Stimulated activated CD8-positive, alpha-beta memory T cell treated with anti-CD3 and anti-CD28 coated beads, Interleukin-7, amount 100 ng/mL, for 1 hour (primary cell): ENCODE results near the gene EHD4.

Experiments used
- DNase-seq, 2 donors: peaks; one replicate each; pipeline ENCODE4 v3.0.0-alpha.2; 2020; ENCODE audit warnings: low read depth in 2 of 2

The EHD4 gene

DNA sequence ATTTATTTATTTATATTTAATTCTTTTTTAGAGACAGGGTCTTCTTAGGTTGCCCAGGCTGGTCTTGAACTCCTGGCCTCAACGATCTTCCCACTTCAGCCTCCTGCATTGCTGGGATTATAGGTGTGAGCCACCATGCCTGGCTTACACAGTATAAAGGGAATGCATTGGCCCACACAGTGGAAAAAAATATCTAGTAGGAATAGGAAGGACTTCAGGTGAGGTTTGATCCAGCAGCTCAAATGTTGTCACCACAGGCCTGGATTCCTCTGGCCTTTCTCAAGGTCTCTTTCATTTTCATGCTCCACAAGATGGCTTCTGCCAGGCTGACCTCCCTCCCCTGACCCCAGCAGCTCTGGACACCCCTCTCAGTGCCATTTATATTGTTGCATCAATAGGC, 76.4 kb downstream of the EHD4 start:
- no peak for DNase-seq

DNA sequence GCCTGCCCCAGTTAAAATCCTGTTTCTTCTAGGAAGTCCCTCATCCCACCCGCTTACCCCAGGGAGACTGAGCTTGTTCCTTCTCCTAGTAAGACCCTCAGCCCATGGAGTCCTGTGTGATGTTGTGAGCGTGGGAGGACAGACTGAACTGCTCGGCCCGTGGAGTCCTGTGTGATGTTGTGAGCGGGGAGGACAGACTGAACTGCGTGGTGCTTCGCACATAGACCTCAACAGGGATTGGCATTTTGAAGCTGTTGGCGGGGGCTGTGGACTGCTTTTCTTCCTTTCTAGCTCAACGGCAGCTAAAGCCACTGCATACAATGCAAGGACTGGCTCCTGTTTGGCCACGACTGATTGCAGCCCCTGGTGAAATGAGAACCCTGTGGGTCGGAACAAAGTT, 76.9 kb downstream of the EHD4 start:
- DNase-seq, result no peak

DNA sequence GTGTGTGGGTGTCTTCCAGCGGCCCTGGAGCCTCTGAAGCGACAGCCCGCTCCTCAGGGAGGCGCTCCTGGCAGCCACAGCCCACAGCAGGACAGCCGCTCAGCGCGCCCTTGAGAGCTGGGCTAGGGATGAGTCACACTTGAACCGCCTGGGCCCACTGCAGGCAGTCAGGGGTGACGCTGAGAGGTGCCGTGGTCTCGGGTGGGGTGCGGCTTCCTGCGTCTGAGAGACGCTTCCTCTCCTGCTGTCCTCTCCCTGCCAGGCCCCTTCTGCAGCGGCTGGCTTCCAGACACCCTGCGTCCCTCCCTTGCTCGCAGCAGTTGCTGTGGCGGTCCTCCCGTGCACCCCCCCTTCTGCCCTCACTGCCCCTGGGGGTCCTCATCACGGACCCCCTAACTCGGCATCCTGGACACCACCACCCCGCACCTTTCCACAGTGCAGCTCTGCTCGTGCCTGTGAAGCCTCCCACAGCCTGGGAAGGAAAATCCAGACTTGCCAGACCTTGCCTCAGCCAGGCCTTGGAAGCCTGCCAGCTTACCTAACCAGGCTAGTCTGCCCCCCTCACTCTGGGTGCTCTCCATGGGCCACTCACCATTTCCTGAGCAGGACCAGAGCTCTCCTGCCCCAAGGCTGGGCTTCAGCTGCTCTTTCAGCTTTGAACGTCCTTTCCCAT, 77.4 kb downstream of the EHD4 start:
- DNase-seq, result peak; percentile 72 to 80

DNA sequence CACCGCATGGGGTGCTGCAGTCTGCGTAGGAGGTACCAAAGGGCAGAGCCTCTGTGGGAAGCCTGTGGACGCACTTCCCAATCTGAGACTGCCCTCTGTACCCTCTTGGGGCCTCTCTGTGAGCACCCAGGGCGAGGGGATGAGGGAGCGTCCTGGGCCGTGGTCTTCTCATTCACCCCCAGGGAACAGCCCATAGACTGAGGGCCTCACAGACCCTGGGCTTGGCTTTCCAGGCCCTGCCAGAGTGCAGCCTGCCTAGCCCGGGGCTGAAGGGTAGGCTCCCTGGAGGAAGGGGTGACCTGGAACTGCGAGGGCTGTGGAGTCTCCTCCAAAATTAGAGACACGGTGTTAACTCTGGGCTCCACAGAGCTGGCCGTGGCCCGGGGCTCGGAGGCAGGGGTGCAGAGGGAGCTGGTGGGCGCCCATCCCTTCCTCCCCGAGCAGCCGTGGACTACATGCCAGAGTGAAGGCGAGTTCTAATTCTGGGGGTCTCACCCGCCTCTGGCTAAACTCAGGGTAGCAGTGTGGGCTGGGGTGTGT, 78.0 kb downstream of the EHD4 start:
- DNase-seq, result no peak

DNA sequence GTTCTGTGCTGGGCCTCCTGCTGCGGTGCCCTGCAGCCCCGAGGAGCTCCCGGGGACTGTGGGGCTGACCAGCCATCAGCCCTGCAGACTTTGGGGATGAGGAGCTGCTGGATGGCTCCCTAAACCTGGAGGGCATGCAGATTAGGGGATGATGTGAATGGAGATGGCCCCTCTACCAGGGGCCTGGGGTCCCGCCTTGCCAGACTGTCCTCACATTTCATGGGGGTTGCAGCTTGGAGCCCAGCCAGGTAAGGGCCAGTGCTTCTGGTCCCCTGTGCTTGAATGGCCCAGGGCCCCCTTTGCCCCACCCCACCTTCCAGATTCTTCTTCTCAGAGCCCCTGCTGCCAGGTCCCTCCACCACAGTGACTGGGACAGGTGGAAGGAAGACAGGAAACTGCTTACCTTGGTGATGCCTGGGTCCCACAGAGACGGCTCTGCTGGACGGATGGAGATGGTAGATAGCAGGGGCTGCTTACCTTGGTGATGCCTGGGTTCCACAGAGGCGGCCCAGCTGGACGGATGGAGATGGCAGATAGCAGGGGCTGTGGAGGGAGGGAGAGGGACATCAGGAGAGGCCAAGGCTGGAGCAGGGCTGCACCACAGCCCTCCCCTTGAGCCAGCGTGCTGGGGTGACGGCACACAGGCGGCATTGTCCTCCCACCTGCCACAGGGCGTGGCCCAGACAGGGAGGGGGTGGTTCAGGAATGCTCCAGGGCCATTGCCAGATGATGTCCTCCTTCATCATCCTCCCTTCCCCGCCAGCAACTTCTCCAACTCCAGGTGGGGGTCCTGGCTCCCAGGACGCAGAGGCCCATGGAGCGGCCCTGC, 78.7 kb downstream of the EHD4 start, which contains the start of gene SPTBN5:
Gene SPTBN5 (minus strand): TSS at position 632 of the 829 bp plus-strand sequence. CDS start 556 bp downstream, at position 76.
- no peak for DNase-seq

DNA sequence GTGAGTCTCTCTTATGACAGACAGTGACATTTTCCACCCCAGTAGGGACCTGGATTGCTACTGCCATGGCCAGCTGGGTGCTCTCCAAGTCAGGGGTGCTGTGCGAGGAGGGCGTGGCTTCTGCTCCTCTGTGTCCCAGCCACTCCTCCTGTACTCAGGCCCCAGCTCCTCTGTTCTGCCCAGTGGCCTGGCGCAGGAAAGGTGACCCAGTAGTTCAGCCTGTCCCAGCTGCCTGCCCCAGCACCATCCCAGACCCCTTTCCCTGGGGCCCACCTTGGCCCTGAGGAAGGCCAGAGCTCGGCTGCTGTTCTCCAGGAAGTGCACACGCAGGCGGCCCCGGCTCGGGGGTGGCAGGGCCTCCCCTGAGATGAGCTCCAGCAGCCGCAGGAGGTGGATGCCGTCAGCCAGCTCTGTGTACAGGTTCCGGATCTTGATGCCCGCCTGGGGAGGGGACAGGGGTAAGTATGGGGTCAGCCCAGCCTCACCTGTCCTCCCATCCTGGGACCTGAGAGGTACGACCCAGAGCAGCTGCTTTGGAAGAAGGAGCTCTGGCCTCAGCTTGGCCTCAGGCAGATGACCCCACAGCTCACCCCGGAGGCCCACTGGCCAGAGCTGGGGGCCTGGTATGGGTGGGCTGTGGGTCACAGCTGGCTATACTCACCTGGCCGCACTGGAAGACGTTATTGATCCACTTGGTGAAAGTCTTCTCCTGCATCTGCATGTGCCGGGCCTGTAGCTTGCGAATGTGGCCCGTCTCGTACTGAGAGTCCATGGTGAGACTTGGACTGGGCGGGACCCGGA, 79.5 kb downstream of the EHD4 start:
- no peak for DNase-seq

DNA sequence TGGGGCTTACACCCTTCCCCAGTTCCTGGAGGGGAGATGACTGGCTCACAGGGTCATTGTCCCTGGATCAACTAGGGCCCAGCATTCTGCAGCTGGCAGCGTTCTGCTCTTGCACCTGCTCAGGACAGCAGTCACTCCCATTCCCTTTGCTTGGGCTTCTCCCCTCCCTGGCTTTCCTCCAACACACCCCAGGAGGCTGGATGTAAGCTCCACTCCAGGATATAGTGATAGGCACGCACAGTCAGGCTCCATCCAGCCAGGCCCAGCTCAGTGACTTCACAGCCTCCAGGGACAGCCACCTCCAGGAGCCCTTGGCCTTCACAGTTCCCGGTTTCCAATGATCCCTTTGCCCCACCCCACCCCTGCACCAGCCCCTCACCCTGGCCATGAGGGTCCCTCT, 80.4 kb downstream of the EHD4 start:
- no peak for DNase-seq

DNA sequence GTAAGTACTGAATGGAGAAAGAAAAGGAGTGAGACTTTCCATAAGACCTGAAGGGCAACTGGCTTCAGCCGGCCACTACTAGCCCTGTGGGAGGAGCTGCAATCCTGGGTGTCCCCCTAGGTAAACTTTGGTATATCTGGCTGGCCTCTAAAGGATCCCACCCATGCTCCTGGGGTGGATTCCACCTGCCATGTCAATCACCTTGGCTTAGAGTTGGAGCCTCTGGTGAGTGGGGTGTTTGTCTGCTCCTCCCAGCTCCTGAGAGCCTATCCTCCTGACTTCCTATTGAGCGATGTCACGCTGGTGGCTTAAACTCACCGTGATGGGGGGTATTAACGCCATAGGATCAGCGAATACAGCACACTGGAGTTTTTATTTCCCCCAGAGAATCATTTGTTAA, 81.1 kb downstream of the EHD4 start:
- no peak for DNase-seq

DNA sequence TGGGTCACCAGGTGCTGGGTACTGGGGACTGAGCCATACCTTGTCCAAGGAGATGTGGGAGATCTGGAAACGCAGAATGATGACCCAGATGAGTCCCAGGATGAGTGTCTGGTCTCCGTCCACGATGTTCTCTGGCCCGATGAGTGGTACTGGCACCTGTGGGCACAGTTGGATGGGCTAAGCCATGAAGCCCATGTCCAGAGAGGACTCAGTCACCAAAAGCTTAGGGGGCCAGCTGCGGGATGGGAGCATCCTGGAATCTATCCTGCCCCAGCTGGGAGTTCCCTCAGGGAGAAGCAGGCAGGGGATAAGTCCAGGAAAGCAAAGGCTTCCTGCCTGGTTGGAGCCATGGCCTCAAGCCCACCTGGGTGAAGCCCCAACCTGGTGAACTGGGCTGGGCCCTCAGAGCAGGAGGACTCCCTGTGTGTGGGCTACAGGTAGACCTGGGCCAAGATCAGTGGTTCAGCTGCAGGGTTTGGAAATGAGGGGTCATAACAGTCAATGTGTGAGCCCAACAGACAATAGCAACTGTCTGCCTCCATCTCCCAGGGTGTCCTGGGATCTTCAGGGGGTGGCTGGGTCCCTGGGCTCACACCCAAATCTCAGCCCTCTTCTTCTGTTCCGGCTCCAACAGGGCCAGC, 82.2 kb downstream of the EHD4 start:
- no peak for DNase-seq

DNA sequence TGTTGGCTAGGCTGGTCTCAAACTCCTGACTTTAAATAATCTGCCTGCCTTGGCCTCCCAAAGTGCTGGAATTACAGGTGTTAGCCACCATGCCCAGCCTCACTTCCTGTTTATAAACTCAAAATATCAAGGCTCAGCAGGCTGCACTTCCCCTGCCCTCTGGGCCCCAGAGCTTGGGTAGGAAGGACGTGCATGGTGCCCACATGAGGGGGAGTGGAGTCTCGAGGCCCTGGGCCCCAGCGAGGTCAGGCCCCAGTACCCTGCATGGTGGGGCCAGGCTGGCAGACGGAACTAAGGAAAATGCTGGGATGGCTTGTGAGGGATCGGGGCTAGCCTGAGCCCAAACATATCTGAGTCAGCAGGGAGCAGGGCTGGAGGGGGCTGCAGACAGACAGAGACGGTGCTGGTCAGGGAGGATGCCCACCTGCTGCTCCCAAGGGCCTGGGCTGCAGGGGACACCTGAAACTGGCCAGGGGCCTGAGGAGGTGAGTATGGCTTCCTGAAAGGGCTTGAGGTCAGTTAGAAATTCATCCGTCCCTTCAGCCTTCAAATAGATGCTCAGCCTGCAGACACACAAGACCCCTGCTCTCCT, 83.6 kb downstream of the EHD4 start:
- no peak for DNase-seq

DNA sequence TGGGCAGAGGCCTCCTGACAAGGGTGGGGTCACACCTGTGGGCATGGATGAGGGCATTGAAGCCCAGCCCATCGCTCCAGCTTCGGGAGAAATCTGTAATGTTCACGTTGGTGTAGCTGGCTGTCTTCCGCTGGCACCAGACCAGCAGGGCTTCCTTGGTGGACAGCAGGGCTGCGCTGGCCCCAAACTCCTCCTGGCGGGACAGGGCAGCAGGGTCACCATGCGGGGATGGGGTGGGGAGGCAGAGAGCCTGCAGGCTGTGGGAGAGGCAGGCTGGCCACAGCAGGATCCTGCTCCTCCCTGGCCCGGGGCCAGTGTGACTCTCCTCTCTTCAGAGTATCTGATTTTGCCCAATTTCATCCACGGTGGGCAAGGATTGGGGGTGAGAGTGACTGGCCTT, 84.5 kb downstream of the EHD4 start:
- DNase-seq, result no peak

DNA sequence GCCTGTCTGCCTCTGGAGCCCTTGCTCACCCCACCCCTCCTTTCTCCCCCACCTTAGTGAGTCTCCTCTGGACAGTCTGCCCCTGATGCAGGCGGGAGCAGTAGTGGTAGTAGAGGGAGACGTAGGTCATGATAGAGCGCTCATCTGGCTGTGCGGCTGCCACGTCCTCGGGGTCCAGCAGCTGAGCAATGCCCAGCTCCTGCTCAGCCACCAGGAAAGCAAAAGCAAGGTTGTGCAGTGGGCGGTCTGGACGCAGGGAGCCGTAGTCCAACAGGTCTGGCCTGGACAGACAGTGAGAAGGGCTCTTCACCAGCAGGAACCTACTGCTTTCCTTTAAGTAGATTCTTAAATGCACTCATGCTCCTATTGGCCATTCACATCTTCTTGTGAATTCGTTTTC, 85.2 kb downstream of the EHD4 start:
- no peak for DNase-seq

DNA sequence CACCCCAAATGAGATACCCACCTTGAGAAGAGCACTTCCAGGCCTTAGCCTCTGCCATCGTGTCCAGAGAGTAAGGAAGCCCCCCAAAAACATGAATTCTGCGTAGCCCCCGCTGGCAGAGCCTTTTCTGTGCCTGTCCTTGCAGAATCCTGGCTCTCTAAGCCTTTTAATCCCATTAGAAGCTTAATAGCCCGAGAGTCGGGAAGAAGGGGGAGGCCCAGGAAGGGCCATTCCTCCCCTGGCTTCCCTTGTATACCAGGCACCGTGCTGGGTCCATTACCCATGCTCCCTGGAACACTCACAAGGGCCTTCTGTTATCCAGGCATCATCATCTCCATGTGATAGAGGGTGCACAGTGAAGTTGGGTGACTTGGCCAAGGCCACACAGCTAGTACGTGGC, 85.6 kb downstream of the EHD4 start:
- DNase-seq, result no peak

DNA sequence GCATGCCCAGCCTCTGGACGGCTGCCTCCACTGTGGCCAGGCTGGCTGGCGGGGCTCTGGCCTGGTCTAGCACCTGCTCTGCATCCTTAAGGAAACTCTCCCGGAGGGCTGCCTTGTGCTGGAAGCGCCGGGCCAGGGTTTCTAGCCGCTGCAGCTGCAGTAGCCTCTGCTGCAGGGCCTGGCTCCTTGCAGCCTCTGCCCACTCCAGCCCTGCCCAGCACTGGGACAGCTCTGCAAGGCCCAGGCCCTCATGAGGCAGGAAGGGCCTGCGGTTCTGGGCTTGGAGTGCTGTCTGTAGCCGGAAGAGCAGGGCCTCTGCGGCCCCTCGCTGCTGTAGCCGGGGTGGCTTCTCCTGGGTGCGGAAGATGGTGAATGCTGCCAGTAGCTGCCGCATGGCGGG, 86.5 kb downstream of the EHD4 start:
- DNase-seq, result no peak

DNA sequence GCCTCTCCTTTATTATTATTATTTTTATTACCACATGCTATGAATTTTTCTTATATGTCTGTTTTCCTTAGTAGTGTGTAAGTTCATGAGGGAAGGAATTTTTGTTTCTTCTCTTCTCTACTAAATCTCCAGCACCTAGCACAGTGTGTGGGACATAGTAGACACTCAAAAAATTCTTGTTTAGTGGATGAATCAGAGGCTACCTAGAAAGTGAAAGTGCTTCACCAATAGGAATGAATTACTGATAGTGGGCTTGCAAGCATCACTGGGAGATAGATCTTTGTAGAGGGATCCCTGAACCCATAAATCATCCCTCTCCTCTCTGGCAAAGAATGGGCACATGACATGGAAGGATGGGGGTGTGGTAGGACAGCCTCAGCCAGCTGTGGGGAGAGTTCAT, 87.0 kb downstream of the EHD4 start:
- no peak for DNase-seq

DNA sequence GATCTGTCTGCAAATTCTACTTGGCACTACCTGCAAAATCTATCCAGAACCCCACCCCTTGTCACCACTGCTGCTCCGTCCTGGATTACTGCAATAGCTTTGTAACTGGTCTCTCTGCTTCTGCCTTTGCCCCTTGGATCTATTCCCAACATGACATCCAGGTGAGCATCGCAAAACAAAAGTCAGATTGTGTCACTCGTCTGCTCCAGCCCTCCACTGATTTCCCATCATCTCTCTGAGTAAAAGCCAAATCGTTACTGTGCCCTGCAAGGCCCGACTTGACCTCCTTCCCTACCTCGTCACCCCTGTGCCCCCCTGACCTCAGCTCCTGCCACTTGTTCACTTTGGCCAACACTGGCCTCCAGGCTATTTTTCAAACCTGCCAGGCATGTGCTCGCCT, 87.9 kb downstream of the EHD4 start:
- no peak for DNase-seq

DNA sequence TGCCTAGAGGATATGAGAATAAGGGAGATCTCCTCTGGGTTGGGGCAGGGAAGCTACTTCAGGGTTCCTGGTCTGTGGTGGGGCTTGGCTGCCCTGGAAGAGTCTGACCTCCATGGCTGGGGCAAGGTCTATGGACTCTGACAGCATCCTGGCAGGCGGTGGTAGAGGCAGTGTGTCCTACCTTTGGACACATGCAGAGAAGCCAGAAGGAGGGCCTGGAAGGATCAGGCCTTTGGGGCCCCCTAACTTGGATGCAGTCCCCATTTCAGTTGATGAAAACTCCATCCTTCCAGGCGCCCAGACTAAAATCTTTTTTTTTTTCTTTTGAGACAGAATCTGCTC, 88.9 kb downstream of the EHD4 start:
- no peak for DNase-seq

DNA sequence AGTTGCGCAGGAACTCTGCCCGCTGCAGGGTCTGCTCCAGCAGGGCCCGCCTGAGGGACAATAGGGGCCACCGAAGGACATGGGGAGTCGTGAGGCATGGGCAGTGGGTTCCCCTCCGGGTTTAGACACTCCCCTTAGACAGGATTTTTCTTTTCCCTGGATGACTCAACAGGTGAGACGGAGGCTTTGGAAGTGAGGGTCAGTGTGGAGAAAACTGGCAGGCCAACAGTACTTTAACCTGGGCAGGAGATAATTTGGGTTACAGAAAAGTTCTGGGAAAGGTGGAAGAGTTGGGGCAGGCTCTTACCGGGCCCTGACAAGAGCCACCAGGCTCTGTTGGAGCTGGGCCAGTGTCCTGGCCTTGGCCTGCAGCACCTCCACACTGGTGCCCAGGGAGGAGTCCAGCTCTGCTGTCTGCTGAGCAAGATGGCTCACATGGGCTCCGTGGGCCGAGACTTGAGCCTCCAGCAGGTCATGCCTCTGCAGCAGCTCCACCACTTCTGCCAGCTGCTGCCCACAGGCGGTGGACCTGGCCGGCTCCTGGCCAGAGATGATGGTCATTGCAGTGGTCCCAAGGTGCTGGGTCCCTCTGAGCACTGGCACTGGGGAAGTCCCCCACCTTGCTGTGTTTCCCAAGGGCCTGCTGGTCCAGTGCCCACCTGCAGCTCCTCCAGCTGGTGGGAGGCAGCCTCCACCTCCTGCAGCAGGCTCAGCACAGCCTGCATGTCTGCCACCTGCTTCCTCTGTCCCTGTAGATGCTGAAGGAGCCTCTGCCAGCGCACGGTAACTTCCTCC, 89.5 kb downstream of the EHD4 start:
- DNase-seq, result no peak

DNA sequence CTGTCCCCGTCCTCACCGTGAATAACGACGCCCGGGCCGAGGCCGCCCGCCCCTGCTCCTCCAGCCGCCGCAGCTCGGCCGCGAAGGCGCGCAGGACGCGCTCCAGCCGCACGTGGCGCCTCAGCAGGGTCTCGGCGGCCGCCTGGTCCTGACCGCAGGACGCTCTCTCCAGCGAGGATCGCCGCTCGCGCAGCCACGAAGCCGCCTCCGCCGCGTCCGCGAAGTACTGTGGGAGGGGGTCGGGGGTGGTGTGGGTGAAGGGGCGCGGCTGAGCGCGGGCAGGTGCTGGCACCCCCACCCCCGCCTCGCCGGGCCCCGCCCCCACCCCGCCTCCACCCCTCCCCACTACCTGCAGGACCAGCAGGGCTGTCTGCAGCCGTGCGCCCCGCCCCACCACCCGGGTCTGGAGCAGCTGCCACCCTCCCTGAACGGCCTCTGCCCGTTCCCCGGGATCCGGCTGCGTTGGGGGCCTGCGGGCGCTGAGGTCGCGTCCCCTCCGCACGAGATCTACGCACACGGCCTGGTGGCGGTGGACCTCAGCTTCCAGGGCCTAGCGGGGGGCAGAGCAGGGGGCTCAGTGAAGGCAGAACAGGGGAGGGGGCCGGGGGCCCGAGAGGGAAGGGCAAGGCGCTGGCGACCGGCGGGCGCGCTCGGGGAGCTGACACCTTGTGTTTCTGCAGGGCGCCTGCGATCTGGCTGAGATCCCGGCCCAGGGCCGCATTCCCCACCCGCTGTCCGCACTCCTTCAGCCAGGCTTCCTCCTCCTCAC, 90.3 kb downstream of the EHD4 start:
- DNase-seq, result no peak

DNA sequence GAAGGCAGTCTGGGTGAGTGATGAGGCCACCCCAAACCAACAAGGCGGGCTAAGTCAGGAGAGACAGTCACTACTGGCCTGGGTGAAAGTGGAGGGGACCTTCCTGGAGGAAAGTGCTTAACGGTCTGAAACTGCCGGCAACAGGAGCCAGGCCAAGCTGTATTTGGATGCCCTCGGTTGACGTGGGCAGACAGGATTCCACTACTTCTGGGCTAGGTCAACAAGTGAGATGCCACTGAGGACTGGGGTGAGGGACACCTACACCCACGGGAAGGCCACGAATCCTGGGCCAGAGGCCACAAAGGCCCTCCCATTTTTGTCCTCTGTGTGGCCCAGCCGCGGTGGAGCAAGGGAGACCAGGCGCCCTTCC, 90.8 kb downstream of the EHD4 start:
- no peak for DNase-seq
